ENCODE measurements around the gene FAIM2.

FAIM2 gene

GRCh38 chr12:49819786-49820185 lies 83.9 kb downstream of the FAIM2 start:
- DNase-seq, result no peak

- DNase-seq, result no peak
Measured at GRCh38 chr12:49818241-49818895, 85.3 kb downstream of the FAIM2 start.

Data from hippocampal formation (tissue), 2 donors.